Midbrain (tissue), 1 donor: Measurements from ENCODE around the gene ANAPC2.

Source experiments
- DNase-seq: peaks from one replicate; lab custom pipeline; 2025; lab: John Stamatoyannopoulos, UW

ANAPC2 gene

GRCh38 chr9:137162505-137163364 lies 25.6 kb downstream of the ANAPC2 start:
- DNase-seq: no peak

DNA sequence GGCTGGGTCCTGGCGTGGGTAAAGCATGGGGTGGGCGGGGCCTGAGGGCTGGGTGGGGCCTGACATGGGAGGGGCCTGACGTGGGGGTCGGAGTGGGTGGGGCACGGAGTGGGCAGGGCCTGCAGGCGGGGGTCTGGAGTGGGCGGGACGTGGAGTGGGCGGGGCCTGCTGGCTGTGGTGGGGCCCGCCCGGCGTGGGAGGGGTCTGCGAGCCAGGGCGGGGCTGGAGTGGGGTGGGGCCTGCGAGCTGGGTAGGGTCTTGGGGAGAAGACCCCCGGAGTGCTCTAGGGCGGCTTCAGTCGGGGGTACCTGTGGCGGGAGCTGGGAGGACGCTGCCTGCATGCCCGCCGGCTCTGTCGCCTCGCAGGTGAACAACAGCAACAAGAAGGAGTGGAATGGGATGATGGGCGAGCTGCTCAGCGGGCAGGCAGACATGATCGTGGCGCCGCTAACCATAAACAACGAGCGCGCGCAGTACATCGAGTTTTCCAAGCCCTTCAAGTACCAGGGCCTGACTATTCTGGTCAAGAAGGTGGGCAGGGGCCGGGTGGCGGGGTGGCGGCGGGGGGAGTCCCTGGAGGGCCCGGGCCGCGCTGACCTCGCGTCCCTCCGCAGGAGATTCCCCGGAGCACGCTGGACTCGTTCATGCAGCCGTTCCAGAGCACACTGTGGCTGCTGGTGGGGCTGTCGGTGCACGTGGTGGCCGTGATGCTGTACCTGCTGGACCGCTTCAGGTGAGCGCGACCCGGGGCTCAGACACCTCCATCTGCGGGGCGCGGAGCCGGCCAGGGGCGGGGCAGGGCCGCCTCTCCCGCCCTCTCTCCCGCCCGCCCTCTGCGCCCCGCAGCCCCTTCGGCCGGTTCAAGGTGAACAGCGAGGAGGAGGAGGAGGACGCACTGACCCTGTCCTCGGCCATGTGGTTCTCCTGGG lies 26.5 kb downstream of the ANAPC2 start:
- DNase-seq: no peak

DNA sequence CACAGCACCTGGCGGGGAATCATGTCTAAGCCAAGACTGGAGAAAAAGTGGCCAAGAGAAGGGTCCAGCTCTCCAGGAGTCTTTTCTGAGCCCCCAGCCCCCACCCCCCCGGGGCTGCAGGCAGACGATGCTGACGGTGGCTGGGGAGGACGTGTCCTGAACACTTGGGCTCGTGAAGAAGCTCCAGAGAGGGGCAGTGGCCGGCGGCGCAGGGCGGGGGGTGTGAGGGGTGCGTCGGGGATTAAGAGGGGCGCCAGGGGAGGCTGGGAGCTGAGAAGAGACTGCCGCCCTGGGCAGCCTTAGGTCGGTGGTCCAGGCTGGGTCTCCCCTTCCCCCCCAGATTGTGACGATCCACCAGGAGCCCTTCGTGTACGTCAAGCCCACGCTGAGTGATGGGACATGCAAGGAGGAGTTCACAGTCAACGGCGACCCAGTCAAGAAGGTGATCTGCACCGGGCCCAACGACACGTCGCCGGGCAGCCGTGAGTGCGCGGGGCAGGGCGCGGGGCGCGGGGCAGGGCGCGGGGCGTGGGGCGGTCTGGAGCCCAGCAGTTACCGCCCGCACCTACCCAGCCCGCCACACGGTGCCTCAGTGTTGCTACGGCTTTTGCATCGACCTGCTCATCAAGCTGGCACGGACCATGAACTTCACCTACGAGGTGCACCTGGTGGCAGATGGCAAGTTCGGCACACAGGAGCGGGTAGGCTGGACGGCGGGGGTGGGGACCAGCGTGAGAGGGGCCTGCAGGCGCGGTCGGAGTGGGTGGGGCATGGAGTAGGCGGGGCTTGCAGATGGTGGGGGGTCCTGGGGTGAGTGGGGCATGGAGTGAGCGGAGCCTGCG lies 27.4 kb downstream of the ANAPC2 start:
- DNase-seq: no peak

- no peak for DNase-seq
These were observed 28.3 kb downstream of the ANAPC2 start for GRCh38 chr9:137160054-137160425.

DNA sequence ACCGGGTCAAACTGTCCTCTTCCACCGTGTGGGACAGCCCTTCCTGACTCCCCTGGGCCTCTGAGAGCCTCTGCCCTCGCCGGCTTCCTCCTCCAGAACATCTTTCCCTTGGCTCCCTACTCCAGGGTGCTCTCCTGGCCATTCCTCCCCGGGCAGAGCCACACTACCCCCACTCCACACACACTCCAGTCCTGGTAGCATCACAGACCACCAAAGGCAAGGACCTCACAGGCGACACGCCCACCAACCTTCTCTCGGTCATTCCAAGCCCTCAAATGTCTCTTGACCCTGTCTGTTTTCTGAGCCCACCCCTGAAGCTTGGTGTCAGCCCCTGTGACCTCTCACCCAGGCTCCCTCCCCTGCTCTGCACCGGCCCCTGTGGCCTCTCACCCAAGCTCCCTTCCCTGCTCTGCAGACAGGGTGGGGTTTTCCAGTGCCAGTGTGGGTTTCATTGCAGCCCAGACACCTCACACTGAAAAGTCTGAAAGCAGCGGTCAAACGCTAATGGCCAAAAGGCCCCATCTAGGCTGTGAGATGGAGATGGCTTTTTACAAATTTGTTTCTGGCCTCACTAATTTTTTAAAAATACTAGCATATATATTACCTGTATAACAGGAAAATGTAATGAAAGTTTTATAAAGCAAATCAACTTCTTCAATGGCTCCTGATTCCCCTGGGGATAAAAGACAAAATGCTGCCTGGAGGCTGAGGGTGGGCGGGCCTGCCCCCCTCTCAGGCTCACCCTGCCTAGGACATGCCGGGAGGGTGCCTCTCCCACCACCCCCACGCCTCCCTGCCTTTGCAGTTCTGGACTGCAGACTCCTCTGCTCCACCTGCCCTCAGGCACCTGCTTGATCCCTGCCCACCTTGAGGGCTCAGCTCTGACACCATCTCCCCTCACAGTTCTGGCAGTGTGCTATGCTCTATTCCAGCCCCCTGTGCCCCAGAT lies 29.0 kb downstream of the ANAPC2 start:
- DNase-seq: no peak

- DNase-seq: no peak
These were observed 29.7 kb downstream of the ANAPC2 start for GRCh38 chr9:137158625-137159024.

- no peak for DNase-seq
These were observed 30.5 kb downstream of the ANAPC2 start for GRCh38 chr9:137157618-137158415.

GRCh38 chr9:137156567-137157375 lies 31.6 kb downstream of the ANAPC2 start:
- no peak for DNase-seq

DNA sequence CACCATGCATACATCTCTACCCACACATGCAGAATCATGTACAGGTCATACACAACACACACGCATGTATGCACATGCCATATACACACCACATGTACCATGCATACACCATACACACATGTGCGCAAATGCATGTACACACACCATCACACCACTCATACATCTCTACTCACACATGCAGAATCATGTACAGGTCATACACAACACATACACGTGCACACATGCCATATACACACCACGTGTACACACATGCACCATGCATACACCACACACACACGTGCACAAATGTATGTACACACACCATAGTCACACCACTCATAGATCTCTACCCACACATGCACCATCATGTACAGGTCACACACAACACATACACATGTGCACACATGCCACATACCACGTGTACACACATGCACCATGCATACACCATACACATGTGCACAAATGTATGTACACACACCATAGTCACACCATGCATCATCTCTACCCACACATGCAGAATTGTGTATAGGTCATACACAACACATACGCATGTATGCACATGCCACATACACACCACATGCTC lies 35.4 kb downstream of the ANAPC2 start:
- no peak for DNase-seq

DNA sequence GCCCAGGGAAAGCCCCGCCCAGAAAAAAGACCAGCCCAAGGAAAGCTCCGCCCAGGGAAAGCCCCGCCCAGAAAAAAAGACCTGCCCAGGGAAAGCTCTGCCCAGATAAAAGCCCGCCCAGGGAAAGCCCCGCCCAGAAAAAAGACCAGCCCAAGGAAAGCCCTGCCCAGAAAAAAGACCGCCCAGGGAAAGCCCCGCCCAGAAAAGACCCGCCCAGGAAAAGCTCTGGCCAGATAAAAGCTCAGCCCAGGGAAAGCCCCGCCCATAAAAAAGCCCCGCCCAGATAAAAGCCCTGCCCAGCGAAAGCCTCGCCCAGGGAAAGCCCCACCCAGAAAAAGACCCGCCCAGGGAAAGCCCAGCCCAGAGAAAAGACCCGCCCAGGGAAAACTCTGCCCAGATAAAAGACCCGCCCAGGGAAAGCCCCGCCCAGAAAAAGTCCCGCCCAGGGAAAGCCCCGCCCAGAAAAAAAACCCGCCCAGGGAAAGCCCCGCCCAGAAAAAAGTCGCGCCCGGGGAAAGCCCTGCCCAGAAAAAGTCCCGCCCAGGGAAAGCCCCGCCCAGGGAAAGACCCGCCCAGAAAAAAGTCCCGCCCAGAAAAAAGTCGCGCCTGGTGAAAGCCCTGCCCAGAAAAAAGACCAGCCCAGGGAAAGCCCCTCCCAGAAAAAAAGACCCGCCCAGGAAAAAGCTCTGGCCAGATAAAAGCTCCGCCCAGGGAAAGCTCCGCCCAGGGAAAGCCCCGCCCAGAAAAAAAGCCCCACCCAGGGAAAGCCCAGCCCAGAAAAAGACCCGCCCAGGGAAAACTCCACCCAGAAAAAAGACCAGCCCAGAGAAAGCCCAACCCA lies 37.5 kb downstream of the ANAPC2 start:
- DNase-seq: no peak

GRCh38 chr9:137149942-137150616 lies 38.3 kb downstream of the ANAPC2 start:
- no peak for DNase-seq

- no peak for DNase-seq
These were observed 39.0 kb downstream of the ANAPC2 start for GRCh38 chr9:137149363-137149762.

- DNase-seq: no peak
These were observed 39.7 kb downstream of the ANAPC2 start for GRCh38 chr9:137148661-137149060.

DNA sequence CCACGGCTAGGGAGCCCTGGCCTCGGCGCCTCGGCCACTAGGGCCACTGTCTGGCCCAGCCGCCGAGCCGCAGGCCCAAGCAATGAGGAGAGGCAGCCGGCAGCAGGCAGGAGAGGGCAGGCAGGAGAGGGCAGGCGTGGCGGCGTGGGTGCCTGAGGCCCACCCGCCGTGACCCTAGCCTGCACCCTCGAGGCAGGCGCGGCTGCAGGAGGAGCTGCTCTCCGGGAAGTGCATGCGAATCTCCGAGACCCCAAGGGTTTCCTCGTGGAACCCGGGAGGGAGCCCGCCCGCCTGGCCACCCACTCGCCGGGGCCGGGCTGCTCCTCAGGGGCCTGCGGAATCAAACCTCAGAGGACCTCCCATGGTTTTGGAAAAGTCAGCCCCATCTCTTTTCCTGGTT lies 40.1 kb downstream of the ANAPC2 start:
- DNase-seq: no peak

DNA sequence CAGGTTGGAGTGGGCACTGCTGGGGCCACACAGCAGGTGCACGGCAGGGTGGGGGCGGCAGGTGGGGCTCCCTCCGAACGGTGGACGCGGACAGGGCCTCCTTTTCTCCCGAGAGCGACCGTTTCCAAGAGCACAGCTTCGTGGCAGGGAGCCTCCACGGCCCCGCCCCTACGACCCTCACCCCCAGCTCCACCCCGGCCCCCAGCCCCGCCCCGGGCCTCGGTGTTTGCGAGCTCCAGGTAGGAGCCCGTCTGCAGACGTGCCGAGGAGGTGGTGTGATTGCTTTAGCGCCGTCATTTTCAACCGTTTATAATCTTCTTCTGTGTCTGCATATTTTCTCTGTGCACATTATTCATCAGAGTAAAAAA lies 40.6 kb downstream of the ANAPC2 start:
- DNase-seq: no peak

GRCh38 chr9:137147091-137147792 lies 41.1 kb downstream of the ANAPC2 start:
- DNase-seq: no peak

DNA sequence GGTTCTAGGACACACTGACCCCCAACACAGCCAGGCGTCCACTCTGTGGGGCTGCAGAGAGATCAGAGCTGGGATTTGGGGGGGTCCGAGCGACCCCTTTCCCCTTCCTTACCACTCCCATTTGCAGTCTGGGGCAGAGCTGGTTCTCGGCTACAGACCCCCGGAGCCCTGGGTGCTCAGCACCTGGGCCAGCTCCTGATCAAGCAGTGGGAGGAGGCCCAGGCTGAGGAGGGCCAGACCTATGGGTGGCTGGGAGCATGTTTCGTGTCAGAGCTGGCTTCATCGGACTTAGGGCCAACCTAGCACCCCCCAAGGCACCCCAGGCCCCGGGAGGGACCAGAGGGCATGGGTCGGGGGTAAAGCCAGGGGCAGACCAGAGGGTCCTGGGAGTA lies 41.8 kb downstream of the ANAPC2 start:
- no peak for DNase-seq
